Measurements from ENCODE around the gene ENTREP1.

DNA sequence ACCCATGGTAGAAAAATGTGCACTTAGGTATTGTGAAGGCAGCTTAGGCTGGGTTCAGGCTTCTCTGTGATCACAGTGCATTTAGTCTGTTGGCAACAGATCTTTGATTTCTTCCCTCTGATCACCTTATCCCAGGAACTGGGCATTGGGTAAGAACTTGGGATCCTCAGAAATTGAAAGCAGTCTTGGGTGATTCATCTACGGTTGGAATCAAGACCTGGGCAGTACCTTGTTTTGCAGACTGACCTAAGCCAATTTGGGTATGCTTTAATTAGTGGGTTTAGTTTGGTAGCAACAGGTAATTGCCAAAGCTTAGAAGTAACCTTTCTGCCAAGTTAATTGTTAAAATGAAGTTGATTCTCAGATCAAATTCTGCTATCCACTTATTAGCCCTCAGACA is 17.8 kb downstream of the ENTREP1 start:
- TF ChIP-seq, protein P1, sequence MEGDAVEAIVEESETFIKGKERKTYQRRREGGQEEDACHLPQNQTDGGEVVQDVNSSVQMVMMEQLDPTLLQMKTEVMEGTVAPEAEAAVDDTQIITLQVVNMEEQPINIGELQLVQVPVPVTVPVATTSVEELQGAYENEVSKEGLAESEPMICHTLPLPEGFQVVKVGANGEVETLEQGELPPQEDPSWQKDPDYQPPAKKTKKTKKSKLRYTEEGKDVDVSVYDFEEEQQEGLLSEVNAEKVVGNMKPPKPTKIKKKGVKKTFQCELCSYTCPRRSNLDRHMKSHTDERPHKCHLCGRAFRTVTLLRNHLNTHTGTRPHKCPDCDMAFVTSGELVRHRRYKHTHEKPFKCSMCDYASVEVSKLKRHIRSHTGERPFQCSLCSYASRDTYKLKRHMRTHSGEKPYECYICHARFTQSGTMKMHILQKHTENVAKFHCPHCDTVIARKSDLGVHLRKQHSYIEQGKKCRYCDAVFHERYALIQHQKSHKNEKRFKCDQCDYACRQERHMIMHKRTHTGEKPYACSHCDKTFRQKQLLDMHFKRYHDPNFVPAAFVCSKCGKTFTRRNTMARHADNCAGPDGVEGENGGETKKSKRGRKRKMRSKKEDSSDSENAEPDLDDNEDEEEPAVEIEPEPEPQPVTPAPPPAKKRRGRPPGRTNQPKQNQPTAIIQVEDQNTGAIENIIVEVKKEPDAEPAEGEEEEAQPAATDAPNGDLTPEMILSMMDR (IDR thresholded peaks at IDR 0.05; ENCODE audit: low read depth, low read length) = no peak
- TF ChIP-seq POLR2A (IDR thresholded peaks at IDR 0.05; ENCODE audit: extremely low read depth, insufficient read length) (no peak), MYC (IDR thresholded peaks at IDR 0.05; ENCODE audit: low read depth, low read length) (no peak)
- TF ChIP-seq, protein P2, sequence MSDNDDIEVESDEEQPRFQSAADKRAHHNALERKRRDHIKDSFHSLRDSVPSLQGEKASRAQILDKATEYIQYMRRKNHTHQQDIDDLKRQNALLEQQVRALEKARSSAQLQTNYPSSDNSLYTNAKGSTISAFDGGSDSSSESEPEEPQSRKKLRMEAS (IDR thresholded peaks at IDR 0.05; ENCODE audit: low read depth, low read length) = no peak
